HEK293 (cell line): ENCODE results near the gene EFCAB12.
A peak's percentile ranks its signal among the peaks of the same experiment; 100 is the strongest.
"Not testable (repeated sequence)": the region's sequence is repeated elsewhere in the genome, so short reads cannot be mapped to it uniquely, and the experiment has no call there.

Source experiments
- CTCF ChIA-PET: fragments of 350-600 bp; formaldehyde crosslinking; extraction: SDS; loops from one replicate; lab custom pipeline; 2021; ENCODE audit warnings: antibody characterized with exemption; lab: Yijun Ruan, JAX
- POLR2A ChIA-PET: fragments of 300-600 bp; formaldehyde crosslinking; extraction: SDS; loops from one replicate; lab custom pipeline; 2020; ENCODE audit warnings: antibody characterized with exemption, inconsistent platforms; lab: Yijun Ruan, JAX
- H3K27ac ChIP-seq: fragments of 200-500 bp; sonication (Bioruptor generic); 2 replicates; pipeline ENCODE4 v1.5.1; 2014; ENCODE audit warnings: low read depth, low read length, control low read depth, inconsistent platforms; ENCODE audit errors: extremely low read depth
- H3K36me3 ChIP-seq, 2 experiments: fragments of 200-500 bp in 1 of 2; sonication (Bioruptor generic) in 1 of 2; 1 replicate in 1 of 2; 2 replicates in 1 of 2; pipeline ENCODE4 v1.5.1; 2014 to 2017; ENCODE audit warnings: inconsistent platforms in 2 of 2, low read length in 2 of 2; ENCODE audit not compliant: control insufficient read depth in 2 of 2, insufficient read depth in 1 of 2
- H3K4me1 ChIP-seq: fragments of 200-500 bp; sonication (Bioruptor generic); 2 replicates; pipeline ENCODE4 v1.5.1; 2014; ENCODE audit warnings: mild to moderate bottlenecking, low read length, inconsistent platforms; ENCODE audit not compliant: control insufficient read depth, insufficient read depth
- H3K4me3 ChIP-seq: 2 replicates; pipeline ENCODE4 v1.5.1; 2011; ENCODE audit warnings: low read depth, mild to moderate bottlenecking, control low read depth, low read length, moderate library complexity
- H3K9me3 ChIP-seq: fragments of 200-500 bp; sonication (Bioruptor generic); 2 replicates; pipeline ENCODE4 v1.5.1; 2014; ENCODE audit warnings: low read depth, low read length, inconsistent platforms; ENCODE audit not compliant: control insufficient read depth, insufficient read depth
- AEBP2 ChIP-seq: fragments of 450-650 bp; formaldehyde crosslinking; IDR thresholded peaks from 2 replicates; pipeline ENCODE4 v1.5.1; 2016; ENCODE audit warnings: missing biosample characterization, missing genetic modification characterization, borderline replicate concordance
- HOXA7 ChIP-seq: sonication (generic); formaldehyde crosslinking; IDR thresholded peaks from 2 replicates; pipeline ENCODE4 v1.8.1; 2022; ENCODE audit warnings: missing genetic modification reagents, borderline replicate concordance
- PRDM10 ChIP-seq: fragments of 450-650 bp; formaldehyde crosslinking; IDR thresholded peaks from 2 replicates; pipeline ENCODE4 v1.5.1; 2016; ENCODE audit warnings: missing biosample characterization, missing genetic modification characterization
- SALL2 ChIP-seq: fragments of 450-650 bp; formaldehyde crosslinking; IDR thresholded peaks from 2 replicates; pipeline ENCODE4 v1.5.0; 2017; ENCODE audit warnings: missing biosample characterization, mild to moderate bottlenecking, missing genetic modification characterization, borderline replicate concordance
- ZBTB21 ChIP-seq: fragments of 450-650 bp; formaldehyde crosslinking; IDR thresholded peaks from 2 replicates; pipeline ENCODE4 v1.5.1; 2017; ENCODE audit warnings: missing biosample characterization, missing genetic modification characterization
- ZBTB8A ChIP-seq: fragments of 450-650 bp; formaldehyde crosslinking; IDR thresholded peaks from 2 replicates; pipeline ENCODE4 v1.5.1; 2016; ENCODE audit warnings: missing biosample characterization, missing genetic modification characterization
- ZFP41 ChIP-seq: fragments of 450-650 bp; formaldehyde crosslinking; IDR thresholded peaks from 2 replicates; pipeline ENCODE4 v1.5.1; 2016; ENCODE audit warnings: missing biosample characterization, missing genetic modification characterization, borderline replicate concordance
- ZNF10 ChIP-seq: fragments of 450-650 bp; formaldehyde crosslinking; IDR thresholded peaks from 2 replicates; pipeline ENCODE4 v1.5.1; 2017; ENCODE audit warnings: missing biosample characterization, missing genetic modification characterization
- ZNF114 ChIP-seq: fragments of 450-650 bp; formaldehyde crosslinking; IDR thresholded peaks from 2 replicates; pipeline ENCODE4 v1.5.0; 2017; ENCODE audit warnings: missing biosample characterization, missing genetic modification characterization
- ZNF169 ChIP-seq: fragments of 450-650 bp; formaldehyde crosslinking; IDR thresholded peaks from 2 replicates; pipeline ENCODE4 v1.5.1; 2016; ENCODE audit warnings: missing biosample characterization, missing genetic modification characterization
- ZNF2 ChIP-seq: fragments of 450-650 bp; formaldehyde crosslinking; IDR thresholded peaks from 2 replicates; pipeline ENCODE4 v1.5.1; 2016; ENCODE audit warnings: missing biosample characterization, missing genetic modification characterization
- ZNF274 ChIP-seq, 2 experiments: fragments of 200-500 bp in 1 of 2; fragments of 450-650 bp in 1 of 2; sonication (Bioruptor generic) in 1 of 2; formaldehyde crosslinking in 1 of 2; IDR thresholded peaks; 2 replicates each; pipeline versions ENCODE4 v1.5.1 to v1.6.1; 2014 to 2016; ENCODE audit warnings: borderline replicate concordance in 1 of 2, inconsistent platforms in 1 of 2, low read length in 1 of 2, missing biosample characterization in 1 of 2, missing genetic modification characterization in 1 of 2
- ZNF354C ChIP-seq: fragments of 450-650 bp; formaldehyde crosslinking; IDR thresholded peaks from 2 replicates; pipeline ENCODE4 v1.5.1; 2016; ENCODE audit warnings: missing biosample characterization, missing genetic modification characterization, low read depth, borderline replicate concordance
- ZNF510 ChIP-seq: fragments of 450-650 bp; formaldehyde crosslinking; IDR thresholded peaks from 2 replicates; pipeline ENCODE4 v1.5.1; 2018; ENCODE audit warnings: mild to moderate bottlenecking, missing genetic modification characterization, missing biosample characterization; ENCODE audit not compliant: insufficient replicate concordance
- ZNF530 ChIP-seq: fragments of 450-650 bp; formaldehyde crosslinking; IDR thresholded peaks from 2 replicates; pipeline ENCODE4 v1.5.1; 2016; ENCODE audit warnings: low read depth, missing biosample characterization, missing genetic modification characterization
- ZNF558 ChIP-seq: fragments of 450-650 bp; formaldehyde crosslinking; IDR thresholded peaks from 2 replicates; pipeline ENCODE4 v1.5.1; 2016; ENCODE audit warnings: missing biosample characterization, missing genetic modification characterization
- ZNF629 ChIP-seq: fragments of 450-650 bp; formaldehyde crosslinking; IDR thresholded peaks from 2 replicates; pipeline ENCODE4 v1.5.1; 2017; ENCODE audit warnings: missing biosample characterization, missing genetic modification characterization
- ZNF654 ChIP-seq: fragments of 450-650 bp; formaldehyde crosslinking; IDR thresholded peaks from 2 replicates; pipeline ENCODE4 v1.5.1; 2016; ENCODE audit warnings: low read depth, missing biosample characterization, missing genetic modification characterization
- ZNF701 ChIP-seq: fragments of 450-650 bp; formaldehyde crosslinking; IDR thresholded peaks from 2 replicates; pipeline ENCODE4 v1.5.1; 2016; ENCODE audit warnings: missing biosample characterization, missing genetic modification characterization
- TF ChIP-seq, protein P1 (sequence below): fragments of 450-650 bp; formaldehyde crosslinking; IDR thresholded peaks from 2 replicates; pipeline ENCODE4 v1.5.1; 2016; ENCODE audit warnings: missing biosample characterization, missing genetic modification characterization
- TF ChIP-seq, protein P2 (sequence below): fragments of 450-650 bp; formaldehyde crosslinking; IDR thresholded peaks from 2 replicates; pipeline ENCODE4 v1.5.1; 2016; ENCODE audit warnings: missing biosample characterization, missing genetic modification characterization

EFCAB12 gene

DNA sequence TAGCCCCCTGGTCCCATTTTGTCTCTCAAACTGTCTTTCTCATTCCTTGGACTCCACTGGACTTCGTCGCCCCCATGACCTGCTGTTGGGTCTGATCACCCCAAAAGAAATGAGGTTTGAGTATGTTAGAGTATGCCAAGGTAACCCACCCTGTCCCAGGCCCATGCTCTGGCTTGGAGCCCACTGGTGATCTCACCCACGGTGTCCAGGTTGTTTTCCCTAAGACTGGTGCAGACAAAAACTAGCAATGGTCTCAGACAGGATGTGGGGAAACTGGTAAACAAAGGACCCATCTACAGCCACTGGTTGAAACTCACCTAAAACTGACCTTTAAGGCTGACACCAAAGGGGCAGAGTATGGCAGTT, 38.9 kb downstream of the EFCAB12 start (continued):
- no peak for TF ChIP-seq ZNF629 (tag by site-specific recombination)

DNA sequence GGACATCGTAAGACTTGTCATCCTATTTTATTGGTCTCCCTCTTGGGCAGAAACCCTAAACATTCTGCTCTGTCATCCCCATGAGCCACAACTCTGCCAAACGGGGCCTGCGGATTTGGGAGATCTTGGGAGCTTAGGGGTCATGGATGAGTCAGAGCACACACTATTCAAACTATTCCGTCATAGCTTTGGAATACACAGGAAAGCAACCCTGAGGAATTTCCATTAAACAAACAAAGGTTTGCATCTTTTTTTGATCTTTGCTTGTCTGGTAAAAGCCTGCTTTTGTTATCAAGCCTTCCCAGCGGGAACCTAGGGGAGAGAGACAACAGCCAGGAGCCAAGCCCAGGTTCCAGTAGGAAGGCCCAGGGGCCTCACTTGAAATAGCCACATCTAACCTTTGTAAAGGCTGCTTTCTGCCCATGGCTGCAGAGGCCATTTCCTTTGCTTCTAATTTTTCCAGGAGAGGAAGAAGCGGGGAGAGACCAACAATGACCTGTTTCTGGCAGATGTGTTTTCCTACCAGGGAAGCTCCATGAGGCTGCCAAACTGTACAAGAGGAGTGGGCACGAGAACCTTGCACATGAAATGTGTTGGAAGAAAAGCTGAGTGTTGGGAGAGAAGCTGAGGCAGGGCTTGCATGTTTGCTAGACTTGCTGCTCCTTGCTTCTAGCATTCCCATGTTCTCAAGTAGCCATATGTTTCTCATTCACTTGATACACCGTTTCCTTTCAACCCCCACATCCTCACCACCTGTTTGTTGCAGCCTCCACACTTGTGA, 39.5 kb downstream of the EFCAB12 start:
- POLR2A ChIA-PET, result interaction anchor here (0.6 kb wide), 1 partner anchor 13 kb away, joined by 5 read pairs; no protein-coding TSS in a partner anchor
- H3K9me3 ChIP-seq, H3K4me1 ChIP-seq, H3K27ac ChIP-seq, CTCF ChIA-PET, H3K4me3 ChIP-seq: not testable (repeated sequence)
- H3K36me3 ChIP-seq, result peaks cover 0 to 67% of the 10 kb centered on the region in 2 experiments; a peak in 2 of 3 replicates
- TF ChIP-seq ZNF629 (tag by site-specific recombination) (peak; percentile 66), ZBTB21 (tag by site-specific recombination) (0 out of 2 replicates have a peak, but pooled peaks have one; percentile 55)

DNA sequence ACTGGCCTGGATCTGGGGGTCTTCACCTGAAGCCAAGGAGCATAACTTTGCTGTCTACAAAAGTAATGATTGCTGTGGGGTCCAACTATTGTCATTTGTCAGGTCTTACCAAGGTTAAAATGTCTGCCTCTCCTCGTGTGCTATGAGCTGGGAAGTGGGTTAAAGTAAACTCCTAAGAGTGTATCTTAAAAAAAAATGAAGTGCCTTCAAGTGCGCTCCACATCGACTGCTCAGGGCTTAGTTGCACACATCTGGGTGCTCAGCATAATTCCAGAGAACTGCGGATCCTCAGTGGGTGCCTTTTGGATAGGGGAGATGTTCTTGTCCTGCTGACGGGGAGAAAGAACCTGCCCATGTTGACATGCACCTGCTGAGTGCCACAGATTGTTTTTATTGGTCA, 40.9 kb downstream of the EFCAB12 start:
- CTCF ChIA-PET, result no interaction called here
- POLR2A ChIA-PET, result no interaction called here
- no peak overlapping the region for H3K27ac ChIP-seq
- H3K9me3 ChIP-seq, result no peaks in the 10 kb centered on the region
- H3K4me1 ChIP-seq, result no peaks in the 10 kb centered on the region
- no peak overlapping the region for H3K4me3 ChIP-seq
- TF ChIP-seq ZNF10 (tag by site-specific recombination), result no peak
- no peak for TF ChIP-seq ZNF510
- no peak for TF ChIP-seq ZFP41 (tag by site-specific recombination)
- no peak for TF ChIP-seq ZNF2 (tag by site-specific recombination)
- H3K36me3 ChIP-seq, result peaks cover 0 to 54% of the 10 kb centered on the region in 2 experiments; a peak in 2 of 3 replicates

GRCh38 chr3:129386984-129387383, 41.5 kb downstream of the EFCAB12 start:
- Histone ChIP-seq H3K36me3 (peaks cover 0 to 50% of the 10 kb centered on the region in 2 experiments; a peak in 2 of 3 replicates), H3K4me1 (no peaks in the 10 kb centered on the region), H3K4me3 (no peak overlapping the region), H3K27ac (no peak overlapping the region), H3K9me3 (no peaks in the 10 kb centered on the region)
- CTCF ChIA-PET, result no interaction called here
- POLR2A ChIA-PET, result no interaction called here
- no peak for TF ChIP-seq ZBTB8A (tag by site-specific recombination)
- TF ChIP-seq ZNF558 (tag by site-specific recombination), result no peak
- no peak for TF ChIP-seq ZNF629 (tag by site-specific recombination)
- no peak for TF ChIP-seq SALL2
- no peak for TF ChIP-seq ZNF701 (tag by site-specific recombination)
- no peak for TF ChIP-seq ZNF654 (tag by site-specific recombination)
- TF ChIP-seq ZNF2 (tag by site-specific recombination), result no peak
- no peak for TF ChIP-seq ZNF354C (tag by site-specific recombination)
- TF ChIP-seq, protein P1, sequence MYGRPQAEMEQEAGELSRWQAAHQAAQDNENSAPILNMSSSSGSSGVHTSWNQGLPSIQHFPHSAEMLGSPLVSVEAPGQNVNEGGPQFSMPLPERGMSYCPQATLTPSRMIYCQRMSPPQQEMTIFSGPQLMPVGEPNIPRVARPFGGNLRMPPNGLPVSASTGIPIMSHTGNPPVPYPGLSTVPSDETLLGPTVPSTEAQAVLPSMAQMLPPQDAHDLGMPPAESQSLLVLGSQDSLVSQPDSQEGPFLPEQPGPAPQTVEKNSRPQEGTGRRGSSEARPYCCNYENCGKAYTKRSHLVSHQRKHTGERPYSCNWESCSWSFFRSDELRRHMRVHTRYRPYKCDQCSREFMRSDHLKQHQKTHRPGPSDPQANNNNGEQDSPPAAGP (tag by site-specific recombination), result no peak
- no peak for TF ChIP-seq HOXA7
- TF ChIP-seq ZNF530 (tag by site-specific recombination), result no peak
- TF ChIP-seq ZNF114 (tag by site-specific recombination), result no peak
- no peak for TF ChIP-seq ZNF274 (IDR thresholded peaks at IDR 0.05; ENCODE audit: low read length)
- TF ChIP-seq ZNF274 (tag by site-specific recombination; IDR thresholded peaks at IDR 0.05; ENCODE audit: borderline replicate concordance), result no peak
- no peak for TF ChIP-seq ZNF169 (tag by site-specific recombination)
- no peak for TF ChIP-seq AEBP2 (tag by site-specific recombination)
- no peak for TF ChIP-seq PRDM10 (tag by site-specific recombination)
- TF ChIP-seq, protein P2, sequence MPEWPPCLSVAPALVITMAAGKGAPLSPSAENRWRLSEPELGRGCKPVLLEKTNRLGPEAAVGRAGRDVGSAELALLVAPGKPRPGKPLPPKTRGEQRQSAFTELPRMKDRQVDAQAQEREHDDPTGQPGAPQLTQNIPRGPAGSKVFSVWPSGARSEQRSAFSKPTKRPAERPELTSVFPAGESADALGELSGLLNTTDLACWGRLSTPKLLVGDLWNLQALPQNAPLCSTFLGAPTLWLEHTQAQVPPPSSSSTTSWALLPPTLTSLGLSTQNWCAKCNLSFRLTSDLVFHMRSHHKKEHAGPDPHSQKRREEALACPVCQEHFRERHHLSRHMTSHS (tag by site-specific recombination), result no peak
